A549 (cell line): ENCODE data around the gene MB21D2. TPM values are rescaled to one million over a fixed set of nuclear protein-coding genes. Genes with fewer than 3 reads are reported as not detected.

ENCODE experiments used
- ATAC-seq, 2 experiments: fragments of 200-7000 bp in 1 of 2; fragments of >200 bp in 1 of 2; cut with Nextera tagmentation in 1 of 2; cut with Tn5 transposase in 1 of 2; 3 replicates each; pipeline versions ENCODE4 v1.8.0 to v1.9.1; 2018 to 2020; ENCODE audit warnings: mild to moderate bottlenecking in 1 of 2, moderate library complexity in 1 of 2
- CTCF ChIA-PET: fragments of 300-600 bp; sonication (Branson Sonifier 250); formaldehyde crosslinking; extraction: SDS; loops from one replicate; lab custom pipeline; 2021; ENCODE audit warnings: antibody characterized with exemption, inconsistent platforms; lab: Yijun Ruan, JAX
- POLR2A ChIA-PET: fragments of 350-600 bp; formaldehyde crosslinking; extraction: SDS; loops from one replicate; lab custom pipeline; 2021; ENCODE audit warnings: antibody characterized with exemption, inconsistent platforms; lab: Yijun Ruan, JAX
- DNase-seq, 2 experiments: peaks; one replicate each; pipeline versions ENCODE4 v3.0.0 to v3.0.0-alpha.2; 2011 to 2016; ENCODE audit warnings: low read depth in 1 of 2, low spot score in 1 of 2
- FAIRE-seq: peaks from 2 replicates; lab custom pipeline; 2011; peaks lifted over from hg19 to GRCh38; lab: Jason Lieb, UNC
- H3K27ac ChIP-seq, 2 experiments: fragments of >200 bp; sonication (Bioruptor Twin); formaldehyde crosslinking; 3 replicates each; pipeline ENCODE4 v1.5.1; 2016 to 2017
- H3K4me1 ChIP-seq: fragments of >200 bp; sonication (Bioruptor Twin); formaldehyde crosslinking; 3 replicates; pipeline ENCODE4 v1.6.1; 2016
- H3K4me2 ChIP-seq: fragments of >200 bp; sonication (Bioruptor Twin); formaldehyde crosslinking; 3 replicates; pipeline ENCODE4 v1.6.1; 2016
- H3K4me3 ChIP-seq: fragments of >200 bp; sonication (Bioruptor Twin); formaldehyde crosslinking; 3 replicates; pipeline ENCODE4 v1.5.1; 2016
- H3K9me3 ChIP-seq: fragments of >200 bp; sonication (Bioruptor Twin); formaldehyde crosslinking; 3 replicates; pipeline ENCODE4 v1.6.1; 2016
- BHLHE40 ChIP-seq: IDR thresholded peaks from 2 replicates; pipeline ENCODE4 v1.6.1; 2012; ENCODE audit warnings: low read depth, low read length, inconsistent platforms
- CBX2 ChIP-seq: fragments of 200-600 bp; sonication (generic); IDR thresholded peaks from 2 replicates; pipeline ENCODE4 v1.6.1; 2016; ENCODE audit warnings: low read depth, mild to moderate bottlenecking, borderline replicate concordance
- CBX8 ChIP-seq: fragments of 200-600 bp; sonication (generic); IDR thresholded peaks from 2 replicates; pipeline ENCODE4 v1.6.1; 2016
- CHD2 ChIP-seq: fragments of 150-350 bp; IDR thresholded peaks from 2 replicates; pipeline ENCODE4 v1.6.1; 2014; ENCODE audit warnings: low read length; ENCODE audit not compliant: partially characterized antibody
- E2F6 ChIP-seq: IDR thresholded peaks from 2 replicates; pipeline ENCODE4 v1.6.1; 2012; ENCODE audit warnings: low read depth, borderline replicate concordance
- GATA3 ChIP-seq: IDR thresholded peaks from 2 replicates; pipeline ENCODE4 v1.6.1; 2012; ENCODE audit warnings: borderline replicate concordance
- HEYL ChIP-seq: fragments of 250-450 bp; sonication (Bioruptor Pico); IDR thresholded peaks from 2 replicates; pipeline ENCODE4 v1.8.0; 2021; ENCODE audit warnings: mild to moderate bottlenecking, moderate library complexity
- HMGXB4 ChIP-seq: fragments of 250-450 bp; sonication (Bioruptor Pico); IDR thresholded peaks from 2 replicates; pipeline ENCODE4 v1.5.0; 2021; ENCODE audit warnings: mild to moderate bottlenecking, moderate library complexity, borderline replicate concordance
- HOXA7 ChIP-seq: fragments of 250-450 bp; sonication (Bioruptor Pico); IDR thresholded peaks from 2 replicates; pipeline ENCODE4 v1.5.0; 2020; ENCODE audit warnings: mild to moderate bottlenecking, moderate library complexity
- JUNB ChIP-seq: fragments of >200 bp; sonication (Bioruptor Twin); formaldehyde crosslinking; IDR thresholded peaks from 2 replicates; pipeline ENCODE4 v1.6.1; 2016
- KDM1A ChIP-seq: fragments of 200-600 bp; sonication (generic); IDR thresholded peaks from 2 replicates; pipeline ENCODE4 v1.6.1; 2016; ENCODE audit warnings: low read depth, mild to moderate bottlenecking
- MAZ ChIP-seq: fragments of 150-350 bp; IDR thresholded peaks from 2 replicates; pipeline ENCODE4 v1.6.1; 2014; ENCODE audit warnings: antibody characterized with exemption, low read depth, low read length, borderline replicate concordance
- PHF8 ChIP-seq: fragments of 200-600 bp; sonication (generic); IDR thresholded peaks from 2 replicates; pipeline ENCODE4 v1.6.1; 2016; ENCODE audit warnings: low read depth, mild to moderate bottlenecking, antibody characterized with exemption, moderate library complexity, borderline replicate concordance
- POLR2AphosphoS2 ChIP-seq: conservative IDR thresholded peaks from 2 replicates; pipeline ENCODE4 v1.6.1; 2012; ENCODE audit warnings: low read length, improper control_type of control experiment, inconsistent platforms
- RAD21 ChIP-seq, 2 experiments: fragments of >200 bp in 1 of 2; sonication (Bioruptor Twin) in 1 of 2; formaldehyde crosslinking in 1 of 2; IDR thresholded peaks in 1 of 2; conservative IDR thresholded peaks in 1 of 2; 2 replicates in 1 of 2; 3 replicates in 1 of 2; pipeline ENCODE4 v1.6.1; 2012 to 2018; ENCODE audit warnings: inconsistent platforms in 1 of 2
- RCOR1 ChIP-seq: fragments of 150-350 bp; IDR thresholded peaks from 2 replicates; pipeline ENCODE4 v1.6.1; 2014; ENCODE audit warnings: antibody characterized with exemption, low read length, low read depth
- REST ChIP-seq: fragments of 200-600 bp; sonication (generic); IDR thresholded peaks from 2 replicates; pipeline ENCODE4 v1.6.1; 2016; ENCODE audit warnings: antibody characterized with exemption, mild to moderate bottlenecking, moderate library complexity
- RFX5 ChIP-seq: fragments of 450-650 bp; IDR thresholded peaks from 2 replicates; pipeline ENCODE4 v1.7.1; 2014; ENCODE audit warnings: antibody characterized with exemption, mild to moderate bottlenecking, moderate library complexity
- SMC3 ChIP-seq: fragments of >200 bp; sonication (Bioruptor Twin); formaldehyde crosslinking; IDR thresholded peaks from 3 replicates; pipeline ENCODE4 v1.6.1; 2018; ENCODE audit warnings: inconsistent platforms
- TP53 ChIP-seq: fragments of 250-450 bp; sonication (Bioruptor Pico); IDR thresholded peaks from 2 replicates; pipeline ENCODE4 v1.5.0; 2021; ENCODE audit warnings: mild to moderate bottlenecking, moderate library complexity
- ZSCAN20 ChIP-seq: fragments of 250-450 bp; sonication (Bioruptor Pico); IDR thresholded peaks from 2 replicates; pipeline ENCODE4 v1.8.0; 2022; ENCODE audit warnings: mild to moderate bottlenecking, moderate library complexity
- WGBS: methylation state at CpG from one replicate; pipeline ENCODE4 v1.1.6; 2017; ENCODE audit errors: missing lambda C conversion rate; 5-methylcytosine and 5-hydroxymethylcytosine counted together
- polyA plus RNA-seq, 4 experiments: library from polyadenylated mRNA; depleted of rRNA in 3 of 4; stranded (reverse); fragments of >200 nt; fragmentation: RNase III in 1 of 4; extraction: RNeasy Plus Mini Kit Qiagen cat#74134 plus additional on column Dnase treatment in 1 of 4; gene quantifications; 2 replicates in 3 of 4; 3 replicates in 1 of 4; pipeline ENCODE4 v1.2.3, GENCODE V29; 2011 to 2017
- TF ChIP-seq, protein P1 (sequence below): fragments of >200 bp; sonication (Bioruptor Twin); formaldehyde crosslinking; IDR thresholded peaks from 3 replicates; pipeline ENCODE4 v1.5.1; 2016
- TF ChIP-seq, protein P2 (sequence below): IDR thresholded peaks from 2 replicates; pipeline ENCODE4 v1.6.1; 2012
- TF ChIP-seq, protein P3 (sequence below): IDR thresholded peaks from 2 replicates; pipeline ENCODE4 v1.6.1; 2012
- TF ChIP-seq, protein P4 (sequence below): fragments of 450-650 bp; IDR thresholded peaks from 2 replicates; pipeline ENCODE4 v1.6.1; 2014; ENCODE audit warnings: antibody characterized with exemption

Gene MB21D2
- polyA plus RNA-seq, 2 of the 4 experiments (the other 2 are of a cell fraction) = 4.8 to 7.5 TPM

- H3K4me2 ChIP-seq = peak overlapping the region; percentile 83
- ChIA-PET CTCF (interaction anchor here (1.1 kb wide), 1 partner anchor 30 kb away, joined by 3 read pairs; no protein-coding TSS in a partner anchor), POLR2A (no interaction called here)
- ATAC-seq = no peak
- FAIRE-seq = no peak
- H3K27ac ChIP-seq = peak overlapping the region; percentile 85 to 97
- no peak for DNase-seq
- WGBS = 65% methylated on average over 8 of the region's 8 CpGs
- TF ChIP-seq, protein P1, sequence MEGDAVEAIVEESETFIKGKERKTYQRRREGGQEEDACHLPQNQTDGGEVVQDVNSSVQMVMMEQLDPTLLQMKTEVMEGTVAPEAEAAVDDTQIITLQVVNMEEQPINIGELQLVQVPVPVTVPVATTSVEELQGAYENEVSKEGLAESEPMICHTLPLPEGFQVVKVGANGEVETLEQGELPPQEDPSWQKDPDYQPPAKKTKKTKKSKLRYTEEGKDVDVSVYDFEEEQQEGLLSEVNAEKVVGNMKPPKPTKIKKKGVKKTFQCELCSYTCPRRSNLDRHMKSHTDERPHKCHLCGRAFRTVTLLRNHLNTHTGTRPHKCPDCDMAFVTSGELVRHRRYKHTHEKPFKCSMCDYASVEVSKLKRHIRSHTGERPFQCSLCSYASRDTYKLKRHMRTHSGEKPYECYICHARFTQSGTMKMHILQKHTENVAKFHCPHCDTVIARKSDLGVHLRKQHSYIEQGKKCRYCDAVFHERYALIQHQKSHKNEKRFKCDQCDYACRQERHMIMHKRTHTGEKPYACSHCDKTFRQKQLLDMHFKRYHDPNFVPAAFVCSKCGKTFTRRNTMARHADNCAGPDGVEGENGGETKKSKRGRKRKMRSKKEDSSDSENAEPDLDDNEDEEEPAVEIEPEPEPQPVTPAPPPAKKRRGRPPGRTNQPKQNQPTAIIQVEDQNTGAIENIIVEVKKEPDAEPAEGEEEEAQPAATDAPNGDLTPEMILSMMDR = no peak
- TF ChIP-seq PHF8 (no peak), HMGXB4 (no peak), HOXA7 (CRISPR knock-in tag) (no peak), POLR2AphosphoS2 (no peak), SMC3 (no peak), CBX8 (no peak), HEYL (no peak), RCOR1 (no peak), MAZ (no peak), TP53 (CRISPR knock-in tag) (no peak), REST (no peak), ZSCAN20 (no peak)
- TF ChIP-seq, protein P2, sequence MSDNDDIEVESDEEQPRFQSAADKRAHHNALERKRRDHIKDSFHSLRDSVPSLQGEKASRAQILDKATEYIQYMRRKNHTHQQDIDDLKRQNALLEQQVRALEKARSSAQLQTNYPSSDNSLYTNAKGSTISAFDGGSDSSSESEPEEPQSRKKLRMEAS = no peak
- TF ChIP-seq, protein P3, sequence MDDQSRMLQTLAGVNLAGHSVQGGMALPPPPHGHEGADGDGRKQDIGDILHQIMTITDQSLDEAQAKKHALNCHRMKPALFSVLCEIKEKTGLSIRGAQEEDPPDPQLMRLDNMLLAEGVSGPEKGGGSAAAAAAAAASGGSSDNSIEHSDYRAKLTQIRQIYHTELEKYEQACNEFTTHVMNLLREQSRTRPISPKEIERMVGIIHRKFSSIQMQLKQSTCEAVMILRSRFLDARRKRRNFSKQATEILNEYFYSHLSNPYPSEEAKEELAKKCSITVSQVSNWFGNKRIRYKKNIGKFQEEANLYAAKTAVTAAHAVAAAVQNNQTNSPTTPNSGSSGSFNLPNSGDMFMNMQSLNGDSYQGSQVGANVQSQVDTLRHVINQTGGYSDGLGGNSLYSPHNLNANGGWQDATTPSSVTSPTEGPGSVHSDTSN = no peak
- no peaks in the 10 kb centered on the region for H3K9me3 ChIP-seq
- peaks cover 50% of the 10 kb centered on the region for H3K4me1 ChIP-seq
- no peak overlapping the region for H3K4me3 ChIP-seq
Measured at GRCh38 chr3:192884777-192885773, 32.6 kb downstream of the MB21D2 start.

- POLR2A ChIA-PET = no interaction called here
- FAIRE-seq (no peak), DNase-seq (no peak), ATAC-seq (no peak)
- peaks cover 45% of the 10 kb centered on the region for H3K4me1 ChIP-seq
- H3K9me3 ChIP-seq = no peaks in the 10 kb centered on the region
- no peak overlapping the region for H3K4me3 ChIP-seq
- H3K27ac ChIP-seq = peak overlapping the region; percentile 52 to 97; a peak in 4 of 6 replicates
- 59% methylated on average over 2 of the region's 2 CpGs for WGBS
- CTCF ChIA-PET = interaction anchor here (0.9 to 1.2 kb wide), 3 partner anchors 25 to 158 kb away, joined by 3 to 6 read pairs (median 4); no protein-coding TSS in a partner anchor
- H3K4me2 ChIP-seq = 0 out of 3 replicates have a peak overlapping the region, but pooled peaks have one; percentile 19
- no peak for TF ChIP-seq GATA3
- no peak for TF ChIP-seq CHD2
- TF ChIP-seq, protein P4, sequence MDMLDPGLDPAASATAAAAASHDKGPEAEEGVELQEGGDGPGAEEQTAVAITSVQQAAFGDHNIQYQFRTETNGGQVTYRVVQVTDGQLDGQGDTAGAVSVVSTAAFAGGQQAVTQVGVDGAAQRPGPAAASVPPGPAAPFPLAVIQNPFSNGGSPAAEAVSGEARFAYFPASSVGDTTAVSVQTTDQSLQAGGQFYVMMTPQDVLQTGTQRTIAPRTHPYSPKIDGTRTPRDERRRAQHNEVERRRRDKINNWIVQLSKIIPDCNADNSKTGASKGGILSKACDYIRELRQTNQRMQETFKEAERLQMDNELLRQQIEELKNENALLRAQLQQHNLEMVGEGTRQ = no peak
- TF ChIP-seq, protein P2 = no peak
- no peak for TF ChIP-seq E2F6
- TF ChIP-seq KDM1A = no peak
- no peak for TF ChIP-seq RAD21 (conservative IDR thresholded peaks at IDR 0.05 in 1 of 2, IDR thresholded peaks at IDR 0.05 in 1 of 2)
- no peak for TF ChIP-seq RFX5
- TF ChIP-seq JUNB = no peak
- no peak for TF ChIP-seq CBX2
- TF ChIP-seq BHLHE40 = no peak
- TF ChIP-seq RCOR1 = no peak
Measured at GRCh38 chr3:192883512-192883911, 34.1 kb downstream of the MB21D2 start.
